Stimulated activated CD4-positive, alpha-beta T cell treated with anti-CD3 and anti-CD28 coated beads, Interleukin-4, amount 100 ng/mL, for 1 hour (primary cell): ENCODE data around the gene R3HDM4.

Source experiments
- DNase-seq: peaks from one replicate; pipeline ENCODE4 v3.0.0-alpha.2; 2020

Gene R3HDM4

GRCh38 chr19:929203-929890, 16.3 kb upstream of the R3HDM4 start:
- no peak for DNase-seq

GRCh38 chr19:928471-929202, 15.6 kb upstream of the R3HDM4 start:
- DNase-seq: no peak

GRCh38 chr19:927780-928401, 14.9 kb upstream of the R3HDM4 start:
- no peak for DNase-seq

GRCh38 chr19:927351-927779, 14.3 kb upstream of the R3HDM4 start:
- DNase-seq: no peak

- DNase-seq: peak; percentile 48
These were observed 13.8 kb upstream of the R3HDM4 start for GRCh38 chr19:926589-927350.

GRCh38 chr19:926323-926588, 13.2 kb upstream of the R3HDM4 start:
- DNase-seq: no peak

- peak; percentile 74 for DNase-seq
These were observed 12.7 kb upstream of the R3HDM4 start, which contains the start of gene ARID3A for GRCh38 chr19:925526-926322. Gene ARID3A, plus strand, starts transcription at chr19:926035. Its CDS starts 3,494 bp downstream, at chr19:929529.

- DNase-seq: peak; percentile 31
These were observed 12.1 kb upstream of the R3HDM4 start for GRCh38 chr19:925087-925525.

GRCh38 chr19:924553-925086, 11.6 kb upstream of the R3HDM4 start:
- peak; percentile 43 for DNase-seq

GRCh38 chr19:920051-920864, 7.2 kb upstream of the R3HDM4 start:
- peak; percentile 68 for DNase-seq

GRCh38 chr19:919199-920050, 6.4 kb upstream of the R3HDM4 start:
- peak; percentile 53 for DNase-seq

GRCh38 chr19:918481-919198, 5.6 kb upstream of the R3HDM4 start:
- peak; percentile 36 for DNase-seq

GRCh38 chr19:918152-918437, 5.1 kb upstream of the R3HDM4 start:
- no peak for DNase-seq

GRCh38 chr19:917323-918151, 4.5 kb upstream of the R3HDM4 start, which contains the start of gene KISS1R:
Gene KISS1R, plus strand, starts transcription at chr19:917333. Its CDS starts 170 bp downstream, at chr19:917503.
- DNase-seq: peak; percentile 46

GRCh38 chr19:916645-917322, 3.8 kb upstream of the R3HDM4 start:
- DNase-seq: peak; percentile 53

- peak; percentile 46 for DNase-seq
These were observed 589 bp downstream of the R3HDM4 start for GRCh38 chr19:912181-913079.
